Heart left ventricle (tissue), 16 donors: ENCODE measurements around the gene NKX2-3. TPM values are rescaled to one million over a fixed set of nuclear protein-coding genes. Genes with fewer than 3 reads are reported as not detected.
A peak's percentile ranks its signal among the peaks of the same experiment; 100 is the strongest.

Experiments
- ATAC-seq, 4 donors: fragments of 200-7000 bp; cut with Tn5 transposase; one replicate each; pipeline ENCODE4 v1.9.1; 2020 to 2022; ENCODE audit warnings: moderate library complexity in 4 of 4, mild to moderate bottlenecking in 3 of 4, moderate number of reproducible peaks in 1 of 4
- DNase-seq, 5 donors: peaks; one replicate each; pipeline ENCODE4 v3.0.0-alpha.2; 2020
- H3K27ac ChIP-seq, 12 donors: fragments of 200-600 bp; sonication (generic) in 4 of 12; one replicate each; pipeline versions ENCODE4 v1.5.0 to v1.8.0; 2016 to 2022; ENCODE audit warnings: mild to moderate bottlenecking in 2 of 12
- H3K27me3 ChIP-seq, 9 donors: fragments of 200-600 bp; sonication (generic) in 2 of 9; one replicate each; pipeline versions ENCODE4 v1.5.1 to v1.8.0; 2016 to 2022; ENCODE audit warnings: mild to moderate bottlenecking in 3 of 9
- H3K36me3 ChIP-seq, 9 donors: fragments of 200-600 bp; sonication (generic) in 2 of 9; one replicate each; pipeline versions ENCODE4 v1.5.0 to v1.8.0; 2018 to 2022; ENCODE audit warnings: mild to moderate bottlenecking in 2 of 9
- H3K4me1 ChIP-seq, 12 donors: fragments of 200-600 bp; sonication (generic) in 4 of 12; one replicate each; pipeline versions ENCODE4 v1.5.0 to v1.8.0; 2016 to 2022; ENCODE audit warnings: mild to moderate bottlenecking in 3 of 12
- H3K4me3 ChIP-seq, 12 donors: fragments of 200-600 bp; sonication (generic) in 4 of 12; one replicate each; pipeline versions ENCODE4 v1.5.0 to v1.8.0; 2017 to 2022; ENCODE audit warnings: mild to moderate bottlenecking in 9 of 12, moderate library complexity in 4 of 12
- H3K9me3 ChIP-seq, 12 donors: fragments of 200-600 bp; sonication (generic) in 4 of 12; one replicate each; pipeline versions ENCODE4 v1.5.0 to v1.8.0; 2016 to 2022; ENCODE audit warnings: mild to moderate bottlenecking in 1 of 12
- CTCF ChIP-seq, 12 donors: fragments of 200-600 bp; sonication (generic) in 4 of 12; IDR thresholded peaks; one replicate each; pipeline versions ENCODE4 v1.5.0 to v1.8.0; 2018 to 2022; ENCODE audit warnings: antibody characterized with exemption in 12 of 12, mild to moderate bottlenecking in 5 of 12
- POLR2A ChIP-seq, 2 donors: fragments of 450-650 bp; IDR thresholded peaks; one replicate each; pipeline ENCODE4 v1.6.1; 2017; ENCODE audit warnings: antibody characterized with exemption in 2 of 2, mild to moderate bottlenecking in 2 of 2, moderate library complexity in 2 of 2
- WGBS, 4 donors: extraction: QIAGEN DNeasy Blood & Tissue Kit in 2 of 4; methylation state at CpG; one replicate each; pipeline versions ENCODE4 v1.1.5 to v1.1.7; 2013 to 2018; 5-methylcytosine and 5-hydroxymethylcytosine counted together
- intact Hi-C, 10 donors: fragments of 100-400 bp; cut with DNase I; formaldehyde crosslinking; loops; one replicate each; pipeline versions ENCODE4 v1.11.1 to v1.14.2; 2022
- polyA plus RNA-seq, 2 donors: library from polyadenylated mRNA; stranded (reverse); fragments of 200-250 nt; gene quantifications; one replicate each; pipeline ENCODE4 v1.2.3, GENCODE V29; 2013
- total RNA-seq, 9 donors: library from RNA; depleted of rRNA in 2 of 9; stranded (reverse); fragments of >200 nt in 2 of 9; fragmentation: NEBNext Ultra II Directional in 3 of 9; extraction: Animal tissue kit (Norgen Biotek cat#: 25700) in 3 of 9; gene quantifications; one replicate each; pipeline versions ENCODE4 v1.1.0 to v1.2.4, GENCODE V29; 2016 to 2023
- donor health status: ischemic (EF 13 %, LVEDD 7.1; RV severe dilation, severe dysfunction).
- donor health status: healthy with polysubstance abuse.
- donor health status: DM: no; HTN: yes; CAD: no.
- donor health status: DM: no; HTN: no; CAD: no.
- donor health status: ischemic (EF 25% LVEDD 6.9; RV normal size, moderate dysfunction).
- donor health status: ischemic (EF 25% LVEDD 5.7; RV mildly dilated, moderate dysfunction).
- donor health status: healthy.
- donor health status: DM: yes; HTN: yes; CAD: no.
- donor health status: ischemic (EF 35%, LVEDD 5.7; RV mildly dilated, moderate dysfunction).
- donor health status: nonischemic (EF 11% LVEDD 7.7; RV severe dilation, severe dysfunction).
- donor health status: DM: yes; HTN: yes; CAD: no.
- donor health status: PGD.
- donor health status: ischemic (EF 29% LVEDD 5.4; RV normal size, mild dysfunction).
- donor health status: nonischemic (EF 23%, LVEDD 6.1; RV moderate dilation, normal function).

The NKX2-3 gene
- total and polyA plus RNA-seq, 11 donors = not detected

- peaks cover 46 to 99% (median 83%) of the 10 kb centered on the region in 9 donors for H3K27me3 ChIP-seq
- no peak overlapping the region for H3K27ac ChIP-seq
- no peaks in the 10 kb centered on the region for H3K36me3 ChIP-seq
- 3 to 4% (median 4%) methylated on average over 29 to 49 of the region's 49 CpGs for whole genome bisulfite sequencing, 4 donors
- H3K9me3 ChIP-seq = no peaks in the 10 kb centered on the region
- intact Hi-C loops = loop anchor here in 1 of 10 donors (10.0 kb wide), 1 partner anchor 86 kb away; no protein-coding TSS in a partner anchor
- peaks cover 0 to 29% (median 9%) of the 10 kb centered on the region in 12 donors for H3K4me1 ChIP-seq
- peak in 1 of 4 donors; percentile 44 for ATAC-seq
- H3K4me3 ChIP-seq = peak overlapping the region in 3 of 12 donors; percentile 4 to 28 (median 17)
- no peak for TF ChIP-seq CTCF (IDR thresholded peaks at IDR 0.05)
- TF ChIP-seq POLR2A (IDR thresholded peaks at IDR 0.05) = no peak
- no peak for DNase-seq
Observed at GRCh38 chr10:99540657-99541531, 8.2 kb downstream of the NKX2-3 start.

- intact Hi-C loops = loop anchor here in 1 of 10 donors (10.0 kb wide), 1 partner anchor 90 kb away; no protein-coding TSS in a partner anchor
- Histone ChIP-seq H3K27ac (no peak overlapping the region), H3K4me1 (peaks cover 0 to 10% (median 2%) of the 10 kb centered on the region in 12 donors), H3K27me3 (peaks cover 28 to 96% (median 57%) of the 10 kb centered on the region in 9 donors), H3K36me3 (no peaks in the 10 kb centered on the region), H3K9me3 (no peaks in the 10 kb centered on the region), H3K4me3 (no peak overlapping the region)
- DNase-seq = no peak
- ATAC-seq = no peak
- TF ChIP-seq POLR2A (IDR thresholded peaks at IDR 0.05) (no peak), CTCF (IDR thresholded peaks at IDR 0.05) (no peak)
- 73 to 81% (median 76%) methylated on average over 1 of the region's 1 CpG for WGBS, 4 donors
Observed at GRCh38 chr10:99544322-99544721, 11.6 kb downstream of the NKX2-3 start.

DNA sequence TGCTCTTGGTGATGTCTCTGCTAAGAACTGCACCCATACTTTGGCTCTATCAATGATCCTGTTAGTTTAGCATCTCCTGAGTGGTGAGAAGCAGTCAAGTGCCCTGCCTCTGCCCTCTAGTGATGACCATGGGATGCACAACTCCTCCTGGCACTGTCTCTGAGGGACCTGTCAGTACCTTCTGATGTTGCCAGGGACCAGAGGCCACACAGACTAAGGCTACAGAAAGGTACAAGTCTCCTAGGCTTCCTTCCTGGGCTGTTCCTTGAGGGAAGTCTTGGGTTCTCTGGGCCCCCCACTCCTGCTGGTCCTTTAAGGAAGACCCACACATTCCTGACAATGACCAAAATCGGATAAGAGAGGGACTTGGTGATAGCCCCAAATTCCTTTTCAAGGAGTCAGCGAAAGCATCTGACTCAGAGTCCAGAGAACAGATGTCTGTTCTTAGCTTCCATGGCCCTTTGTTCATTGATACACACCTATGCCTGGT lies 15.3 kb downstream of the NKX2-3 start:
- Histone ChIP-seq H3K27me3 (peaks cover 4 to 89% (median 28%) of the 10 kb centered on the region in 9 donors), H3K4me1 (no peaks in the 10 kb centered on the region)

More for the DNA sequence above, 15.3 kb downstream of the NKX2-3 start:
- ATAC-seq = peak in 1 of 4 donors; percentile 22
- no peak for DNase-seq
- Histone ChIP-seq H3K27ac (no peak overlapping the region), H3K36me3 (no peaks in the 10 kb centered on the region), H3K4me3 (no peak overlapping the region), H3K9me3 (no peaks in the 10 kb centered on the region)
- TF ChIP-seq POLR2A (IDR thresholded peaks at IDR 0.05) (no peak), CTCF (IDR thresholded peaks at IDR 0.05) (peak in 3 of 12 donors; percentile 6 to 21 (median 10))
- intact Hi-C loops = loop anchor here in 1 of 10 donors (10.0 kb wide), 1 partner anchor 93 kb away; no protein-coding TSS in a partner anchor
- 41 to 54% (median 41%) methylated on average over 2 of the region's 2 CpGs for WGBS, 4 donors
